ENCODE measurements around the gene APOBEC3G.
"Not testable (repeated sequence)": the region's sequence is repeated elsewhere in the genome, so short reads cannot be mapped to it uniquely, and the experiment has no call there.

Gene APOBEC3G

DNA sequence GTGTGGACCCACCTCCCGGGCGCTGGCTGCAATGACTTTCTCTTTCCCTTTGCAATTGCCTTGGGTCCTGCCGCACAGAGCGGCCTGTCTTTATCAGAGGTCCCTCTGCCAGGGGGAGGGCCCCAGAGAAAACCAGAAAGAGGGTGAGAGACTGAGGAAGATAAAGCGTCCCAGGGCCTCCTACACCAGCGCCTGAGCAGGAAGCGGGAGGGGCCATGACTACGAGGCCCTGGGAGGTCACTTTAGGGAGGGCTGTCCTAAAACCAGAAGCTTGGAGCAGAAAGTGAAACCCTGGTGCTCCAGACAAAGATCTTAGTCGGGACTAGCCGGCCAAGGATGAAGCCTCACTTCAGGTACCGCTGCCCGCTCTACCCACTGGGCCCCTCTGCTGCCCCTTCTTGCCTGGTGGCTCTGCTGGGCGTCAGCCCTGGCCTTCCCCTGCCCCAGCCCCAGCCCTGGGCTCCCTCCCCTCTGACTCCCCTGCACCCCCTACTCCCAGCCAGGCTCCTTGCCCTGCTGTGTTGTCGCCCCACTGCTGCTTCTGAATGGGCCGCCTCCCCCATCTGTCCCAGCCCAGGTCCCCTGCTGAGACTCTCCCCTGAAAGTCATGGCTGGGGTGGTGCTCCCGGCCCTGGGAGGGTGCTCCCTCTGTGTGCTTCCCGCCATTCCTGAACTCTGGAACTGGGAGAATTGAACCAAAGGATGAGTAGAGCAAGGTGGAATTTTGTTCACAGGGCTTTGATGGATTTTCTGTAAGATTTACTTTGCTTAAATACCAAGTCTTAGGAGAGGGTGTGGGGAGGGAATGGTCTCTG lies at the start of gene APOBEC3G:
APOBEC3G (plus strand) TSS at position 250 of the 815 bp plus-strand sequence; CDS start at position 337, 87 bp downstream.
- DNase-seq (ENCODE audit: extremely low spot score); POLR2A ChIA-PET; CTCF ChIA-PET: not testable (repeated sequence)

DNA sequence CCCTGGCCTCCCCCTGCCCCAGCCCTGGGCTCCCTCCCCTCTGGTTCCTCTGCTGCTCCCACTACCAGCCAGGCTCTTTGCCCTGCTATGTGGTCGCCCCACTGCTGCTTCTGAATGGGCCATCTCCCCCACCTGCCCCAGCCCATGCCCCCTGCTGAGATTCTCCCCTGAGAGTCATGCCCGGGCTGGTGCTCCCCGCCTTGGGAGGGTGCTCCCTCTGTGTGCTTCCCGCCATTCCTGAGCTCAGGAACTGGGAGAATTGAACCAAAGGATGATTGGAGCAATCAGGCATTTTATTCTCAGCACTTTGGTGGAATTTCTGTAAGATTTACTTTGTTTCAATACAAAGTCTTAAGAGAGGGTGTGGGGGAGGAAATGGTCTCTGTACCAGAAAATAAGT lies 49.4 kb upstream of the APOBEC3G start:
- TF ChIP-seq FOXA1 (IDR thresholded peaks at IDR 0.05), result no peak
- POLR2A ChIA-PET, result no interaction called here
- CTCF ChIA-PET, result no interaction called here

DNA sequence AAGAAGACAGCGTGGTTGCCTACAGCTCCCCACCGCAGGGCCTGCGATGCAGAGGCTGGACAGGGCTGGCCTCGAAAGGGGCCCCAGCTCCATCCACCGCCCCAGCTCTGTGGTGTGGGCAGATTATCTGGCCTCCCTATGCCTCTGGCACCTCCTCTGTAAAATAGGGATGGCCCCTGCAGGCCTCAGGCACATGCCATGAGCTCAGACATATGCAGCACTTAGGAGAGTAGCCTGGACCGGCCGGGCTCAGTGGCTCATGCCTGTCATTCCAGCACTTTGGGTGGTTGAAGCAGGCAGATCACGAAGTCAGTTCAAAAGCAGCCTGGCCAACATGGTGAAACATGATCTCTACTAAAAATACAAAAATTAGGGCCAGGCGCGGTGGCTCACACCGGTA lies 48.8 kb upstream of the APOBEC3G start:
- DNase-seq (ENCODE audit: extremely low spot score), result no peak
- POLR2A ChIA-PET, result interaction anchor here (1.1 kb wide), 1 partner anchor 60 kb away, joined by 3 read pairs; no protein-coding TSS in a partner anchor
- TF ChIP-seq CTBP1 (IDR thresholded peaks at IDR 0.05; ENCODE audit: borderline replicate concordance), result no peak
- TF ChIP-seq HDGF (IDR thresholded peaks at IDR 0.05; ENCODE audit: borderline replicate concordance), result no peak
- TF ChIP-seq FOXK2 (IDR thresholded peaks at IDR 0.05), result no peak
- TF ChIP-seq SUZ12 (IDR thresholded peaks at IDR 0.05), result no peak
- TF ChIP-seq ZNF384 (IDR thresholded peaks at IDR 0.05), result no peak
- no peak for TF ChIP-seq PKNOX1 (IDR thresholded peaks at IDR 0.05)
- no peak for TF ChIP-seq FOXA1 (IDR thresholded peaks at IDR 0.05)
- CTCF ChIA-PET, result no interaction called here

More for the DNA sequence above, 49.4 kb upstream of the APOBEC3G start:
- DNase-seq (ENCODE audit: extremely low spot score), result no peak

DNA sequence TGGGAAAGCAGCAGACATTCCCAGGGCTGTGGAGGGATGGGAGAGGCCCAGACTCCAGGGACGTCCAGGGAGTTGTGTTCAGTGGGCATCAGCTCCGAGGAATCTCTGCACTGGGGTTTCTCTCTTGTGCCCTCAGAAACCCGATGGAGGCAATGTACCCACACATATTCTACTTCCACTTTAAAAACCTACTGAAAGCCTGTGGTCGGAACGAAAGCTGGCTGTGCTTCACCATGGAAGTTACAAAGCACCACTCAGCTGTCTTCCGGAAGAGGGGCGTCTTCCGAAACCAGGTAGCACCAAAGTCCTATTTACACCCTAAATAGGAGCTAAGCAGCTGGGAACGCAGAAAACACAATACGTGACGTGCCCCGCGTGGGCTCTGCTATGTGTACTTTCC lies 47.8 kb upstream of the APOBEC3G start:
- TF ChIP-seq LEF1 (IDR thresholded peaks at IDR 0.05; ENCODE audit: borderline replicate concordance) (no peak), FOXM1 (IDR thresholded peaks at IDR 0.05; ENCODE audit: borderline replicate concordance) (no peak), FOXA1 (IDR thresholded peaks at IDR 0.05) (no peak), ARNT (IDR thresholded peaks at IDR 0.05) (no peak), ZNF384 (IDR thresholded peaks at IDR 0.05) (no peak), PKNOX1 (IDR thresholded peaks at IDR 0.05) (no peak), L3MBTL2 (conservative IDR thresholded peaks at IDR 0.05) (no peak), CTBP1 (IDR thresholded peaks at IDR 0.05; ENCODE audit: borderline replicate concordance) (no peak), SP1 (IDR thresholded peaks at IDR 0.05) (no peak), SUZ12 (IDR thresholded peaks at IDR 0.05) (no peak), ELF4 (IDR thresholded peaks at IDR 0.05) (no peak), TARDBP (IDR thresholded peaks at IDR 0.05) (no peak), FOXK2 (IDR thresholded peaks at IDR 0.05) (no peak), NFRKB (IDR thresholded peaks at IDR 0.05) (no peak), HDGF (IDR thresholded peaks at IDR 0.05; ENCODE audit: borderline replicate concordance) (no peak), BHLHE40 (IDR thresholded peaks at IDR 0.05; ENCODE audit: borderline replicate concordance) (no peak)
- no peak for DNase-seq (ENCODE audit: extremely low spot score)
- CTCF ChIA-PET, result no interaction called here
- POLR2A ChIA-PET, result interaction anchor here (1.1 kb wide), 1 partner anchor 59 kb away, joined by 3 read pairs; no protein-coding TSS in a partner anchor

DNA sequence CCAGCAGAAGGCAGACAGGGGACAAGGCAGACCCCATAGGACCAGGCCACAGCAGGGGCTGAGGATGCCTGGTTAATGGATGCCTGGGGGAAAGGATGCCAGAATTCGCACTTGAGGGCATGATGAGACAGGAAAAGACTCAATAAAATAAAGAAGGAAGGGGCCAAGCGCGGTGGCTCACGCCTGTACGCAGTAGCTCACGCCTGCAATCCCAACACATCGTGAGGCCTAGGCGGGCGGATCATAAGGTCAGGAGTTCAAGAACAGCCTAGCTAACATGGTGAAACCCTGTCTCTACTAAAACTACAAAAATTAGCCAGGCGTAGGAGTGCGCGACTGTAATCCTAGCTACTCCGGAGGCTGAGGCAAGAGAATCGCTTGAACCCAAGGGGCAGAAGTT lies 46.4 kb upstream of the APOBEC3G start:
- TF ChIP-seq ELF4 (IDR thresholded peaks at IDR 0.05) (no peak), L3MBTL2 (conservative IDR thresholded peaks at IDR 0.05) (no peak), PKNOX1 (IDR thresholded peaks at IDR 0.05) (no peak), FOXK2 (IDR thresholded peaks at IDR 0.05) (no peak), SUZ12 (IDR thresholded peaks at IDR 0.05) (no peak), ZNF384 (IDR thresholded peaks at IDR 0.05) (no peak), CTBP1 (IDR thresholded peaks at IDR 0.05; ENCODE audit: borderline replicate concordance) (no peak), FOXA1 (IDR thresholded peaks at IDR 0.05) (no peak), SP1 (IDR thresholded peaks at IDR 0.05) (no peak), NFRKB (IDR thresholded peaks at IDR 0.05) (no peak), HDGF (IDR thresholded peaks at IDR 0.05; ENCODE audit: borderline replicate concordance) (no peak), TARDBP (IDR thresholded peaks at IDR 0.05) (no peak), LEF1 (IDR thresholded peaks at IDR 0.05; ENCODE audit: borderline replicate concordance) (no peak), BHLHE40 (IDR thresholded peaks at IDR 0.05; ENCODE audit: borderline replicate concordance) (no peak), FOXM1 (IDR thresholded peaks at IDR 0.05; ENCODE audit: borderline replicate concordance) (no peak)
- ChIA-PET CTCF (no interaction called here), POLR2A (interaction anchor here (1.5 kb wide), 1 partner anchor 9 kb away, joined by 4 read pairs; no protein-coding TSS in a partner anchor)

GRCh38 chr22:39031434-39032295 lies 45.4 kb upstream of the APOBEC3G start:
- DNase-seq (ENCODE audit: extremely low spot score); CTCF ChIA-PET: not testable (repeated sequence)
- POLR2A ChIA-PET, result interaction anchor here (1.5 kb wide), 1 partner anchor 8 kb away, joined by 4 read pairs; no protein-coding TSS in a partner anchor

More for the DNA sequence above, 46.4 kb upstream of the APOBEC3G start:
- DNase-seq (ENCODE audit: extremely low spot score), result no peak

DNA sequence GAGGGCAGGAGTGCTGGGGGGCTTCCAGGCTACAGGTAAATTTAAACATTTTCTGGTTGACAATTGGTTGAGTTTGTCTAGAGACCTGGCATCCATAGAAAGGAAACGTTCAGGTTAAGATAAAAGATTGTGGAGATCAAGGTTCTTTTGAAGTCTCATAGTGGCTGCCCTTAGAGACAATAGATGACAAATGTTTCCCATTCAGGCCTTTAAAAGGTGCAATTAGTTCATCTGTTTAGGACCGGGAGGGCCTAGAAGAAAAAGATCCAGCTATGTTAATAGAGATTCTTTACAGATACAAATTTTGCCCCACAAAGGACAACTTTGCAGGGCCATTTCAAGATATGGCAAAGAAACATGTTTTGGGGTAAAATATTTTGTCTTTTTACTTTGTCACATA lies 40.0 kb upstream of the APOBEC3G start:
- CTCF ChIA-PET; POLR2A ChIA-PET; DNase-seq (ENCODE audit: extremely low spot score): not testable (repeated sequence)

Measured in HEK293T (cell line).